ENCODE data around the gene SLC26A2.

The SLC26A2 gene

GRCh38 chr5:149944666-149945065, 15.9 kb upstream of the SLC26A2 start, which contains the start of gene PDE6A:
Gene PDE6A (minus strand): TSS chr5:149944793. CDS start chr5:149944673, 120 bp downstream.
- Histone ChIP-seq H3K9me3 (ENCODE audit: insufficient read depth, low read length) (no peaks in the 10 kb centered on the region), H3K27me3 (ENCODE audit: insufficient read depth, insufficient read length) (no peaks in the 10 kb centered on the region), H3K36me3 (ENCODE audit: insufficient read depth, insufficient read length, low read length) (no peaks in the 10 kb centered on the region), H3K9ac (ENCODE audit: insufficient read length, low read depth) (no peak within 1 kb of the TSS), H3K4me3 (ENCODE audit: insufficient read length, low read depth) (no peak within 1 kb of the TSS), H3K4me1 (ENCODE audit: insufficient read depth, insufficient read length) (no peaks in the 10 kb centered on the region)
- no peak for DNase-seq (ENCODE audit: low read depth, low spot score)
- TF ChIP-seq YY1 (IDR thresholded peaks at IDR 0.05; ENCODE audit: insufficient read depth, insufficient read length) (no peak), SUZ12 (IDR thresholded peaks at IDR 0.05; ENCODE audit: extremely low read depth, insufficient read depth, insufficient read length) (no peak), ZNF274 (IDR thresholded peaks at IDR 0.05; ENCODE audit: low read depth, low read length) (no peak)

DNA sequence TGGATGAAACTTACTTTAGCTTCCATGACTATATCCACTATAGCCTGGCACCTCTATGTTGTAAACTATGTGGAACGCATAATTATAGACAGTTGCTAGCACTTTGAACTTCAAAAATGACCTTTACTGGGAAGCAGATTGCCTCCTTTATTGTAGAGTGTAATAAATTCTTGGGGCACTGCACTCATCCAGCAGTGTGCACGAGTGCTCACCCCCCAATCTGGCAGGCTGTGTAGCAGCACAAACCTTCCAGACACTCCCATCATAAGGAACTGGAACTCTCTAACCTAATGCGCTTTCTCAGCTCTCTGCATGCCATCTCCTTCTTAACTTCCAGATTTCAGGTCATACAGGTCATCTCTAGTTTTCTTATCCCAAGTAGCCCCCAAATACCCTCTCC, 14.4 kb upstream of the SLC26A2 start:
- no peak for TF ChIP-seq SUZ12 (IDR thresholded peaks at IDR 0.05; ENCODE audit: extremely low read depth, insufficient read depth, insufficient read length)
- TF ChIP-seq YY1 (IDR thresholded peaks at IDR 0.05; ENCODE audit: insufficient read depth, insufficient read length) = no peak
- no peak for TF ChIP-seq ZNF274 (IDR thresholded peaks at IDR 0.05; ENCODE audit: low read depth, low read length)
- DNase-seq (ENCODE audit: low read depth, low spot score) = no peak

GRCh38 chr5:149948993-149949392, 11.6 kb upstream of the SLC26A2 start:
- TF ChIP-seq SUZ12 (IDR thresholded peaks at IDR 0.05; ENCODE audit: extremely low read depth, insufficient read depth, insufficient read length) = no peak
- TF ChIP-seq YY1 (IDR thresholded peaks at IDR 0.05; ENCODE audit: insufficient read depth, insufficient read length) = no peak
- TF ChIP-seq ZNF274 (IDR thresholded peaks at IDR 0.05; ENCODE audit: low read depth, low read length) = no peak
- no peak overlapping the region for H3K4me3 ChIP-seq (ENCODE audit: insufficient read length, low read depth)

More for the DNA sequence above, 14.4 kb upstream of the SLC26A2 start:
- Histone ChIP-seq H3K9ac (ENCODE audit: insufficient read length, low read depth) (no peak overlapping the region), H3K36me3 (ENCODE audit: insufficient read depth, insufficient read length, low read length) (no peaks in the 10 kb centered on the region), H3K4me3 (ENCODE audit: insufficient read length, low read depth) (no peak overlapping the region), H3K9me3 (ENCODE audit: insufficient read depth, low read length) (no peaks in the 10 kb centered on the region), H3K4me1 (ENCODE audit: insufficient read depth, insufficient read length) (no peaks in the 10 kb centered on the region), H3K27me3 (ENCODE audit: insufficient read depth, insufficient read length) (no peaks in the 10 kb centered on the region)

GRCh38 chr5:149951138-149951749, 9.3 kb upstream of the SLC26A2 start:
- Histone ChIP-seq H3K4me3 (ENCODE audit: insufficient read length, low read depth) (no peak overlapping the region), H3K36me3 (ENCODE audit: insufficient read depth, insufficient read length, low read length) (no peaks in the 10 kb centered on the region), H3K9ac (ENCODE audit: insufficient read length, low read depth) (no peak overlapping the region), H3K27me3 (ENCODE audit: insufficient read depth, insufficient read length) (no peaks in the 10 kb centered on the region), H3K4me1 (ENCODE audit: insufficient read depth, insufficient read length) (no peaks in the 10 kb centered on the region), H3K9me3 (ENCODE audit: insufficient read depth, low read length) (no peaks in the 10 kb centered on the region)
- DNase-seq (ENCODE audit: low read depth, low spot score) = no peak
- TF ChIP-seq ZNF274 (IDR thresholded peaks at IDR 0.05; ENCODE audit: low read depth, low read length) (no peak), YY1 (IDR thresholded peaks at IDR 0.05; ENCODE audit: insufficient read depth, insufficient read length) (no peak)

More at GRCh38 chr5:149948993-149949392, 11.6 kb upstream of the SLC26A2 start:
- H3K9me3 ChIP-seq (ENCODE audit: insufficient read depth, low read length) = no peaks in the 10 kb centered on the region
- H3K4me1 ChIP-seq (ENCODE audit: insufficient read depth, insufficient read length) = no peaks in the 10 kb centered on the region
- no peaks in the 10 kb centered on the region for H3K36me3 ChIP-seq (ENCODE audit: insufficient read depth, insufficient read length, low read length)
- no peaks in the 10 kb centered on the region for H3K27me3 ChIP-seq (ENCODE audit: insufficient read depth, insufficient read length)
- DNase-seq (ENCODE audit: low read depth, low spot score) = no peak
- H3K9ac ChIP-seq (ENCODE audit: insufficient read length, low read depth) = no peak overlapping the region

DNA sequence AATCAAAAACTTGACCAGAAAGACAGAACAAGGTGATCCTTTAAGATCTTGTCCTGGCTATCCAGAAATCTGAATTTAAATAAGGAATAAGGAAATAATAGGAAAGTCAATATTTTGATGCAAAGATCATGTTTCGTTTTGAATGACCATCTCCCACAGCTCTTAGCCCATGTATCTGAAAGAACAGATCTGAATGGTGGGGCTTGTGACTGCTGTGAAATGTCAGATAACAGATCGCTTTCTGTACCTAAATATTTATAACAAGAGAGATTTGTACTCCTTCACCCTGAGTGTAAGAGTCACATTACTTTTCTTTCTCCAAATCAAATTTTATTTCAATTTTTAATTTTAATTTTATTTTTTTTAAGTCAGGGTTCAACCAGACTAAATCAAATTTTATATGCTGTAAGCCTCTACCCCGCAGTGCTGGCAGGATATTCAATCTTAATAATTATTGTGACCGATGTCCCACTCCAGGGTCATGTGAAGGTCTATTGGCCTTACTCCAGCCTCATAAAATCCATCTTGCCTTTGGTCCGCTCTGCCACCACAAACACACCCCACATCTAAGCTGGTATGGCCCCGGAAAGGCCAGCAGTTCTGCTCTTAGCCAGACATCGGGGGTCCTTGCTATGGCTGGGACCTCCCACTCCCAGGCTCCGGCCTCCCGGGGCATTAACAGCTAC, 7.0 kb upstream of the SLC26A2 start:
- Histone ChIP-seq H3K4me1 (ENCODE audit: insufficient read depth, insufficient read length) (no peaks in the 10 kb centered on the region), H3K36me3 (ENCODE audit: insufficient read depth, insufficient read length, low read length) (no peaks in the 10 kb centered on the region), H3K27me3 (ENCODE audit: insufficient read depth, insufficient read length) (no peaks in the 10 kb centered on the region), H3K9me3 (ENCODE audit: insufficient read depth, low read length) (no peaks in the 10 kb centered on the region), H3K4me3 (ENCODE audit: insufficient read length, low read depth) (no peak overlapping the region), H3K9ac (ENCODE audit: insufficient read length, low read depth) (no peak overlapping the region)
- no peak for TF ChIP-seq YY1 (IDR thresholded peaks at IDR 0.05; ENCODE audit: insufficient read depth, insufficient read length)
- no peak for TF ChIP-seq SUZ12 (IDR thresholded peaks at IDR 0.05; ENCODE audit: extremely low read depth, insufficient read depth, insufficient read length)
- TF ChIP-seq ZNF274 (IDR thresholded peaks at IDR 0.05; ENCODE audit: low read depth, low read length) = no peak
- no peak for DNase-seq (ENCODE audit: low read depth, low spot score)

- no peak for DNase-seq (ENCODE audit: low read depth, low spot score)
- Histone ChIP-seq H3K4me1 (ENCODE audit: insufficient read depth, insufficient read length) (no peaks in the 10 kb centered on the region), H3K9ac (ENCODE audit: insufficient read length, low read depth) (no peak overlapping the region), H3K36me3 (ENCODE audit: insufficient read depth, insufficient read length, low read length) (no peaks in the 10 kb centered on the region), H3K27me3 (ENCODE audit: insufficient read depth, insufficient read length) (no peaks in the 10 kb centered on the region), H3K4me3 (ENCODE audit: insufficient read length, low read depth) (no peak overlapping the region), H3K9me3 (ENCODE audit: insufficient read depth, low read length) (no peaks in the 10 kb centered on the region)
- TF ChIP-seq SUZ12 (IDR thresholded peaks at IDR 0.05; ENCODE audit: extremely low read depth, insufficient read depth, insufficient read length) (no peak), ZNF274 (IDR thresholded peaks at IDR 0.05; ENCODE audit: low read depth, low read length) (no peak), YY1 (IDR thresholded peaks at IDR 0.05; ENCODE audit: insufficient read depth, insufficient read length) (no peak)
These were observed 5.8 kb upstream of the SLC26A2 start for GRCh38 chr5:149954798-149955197.

DNA sequence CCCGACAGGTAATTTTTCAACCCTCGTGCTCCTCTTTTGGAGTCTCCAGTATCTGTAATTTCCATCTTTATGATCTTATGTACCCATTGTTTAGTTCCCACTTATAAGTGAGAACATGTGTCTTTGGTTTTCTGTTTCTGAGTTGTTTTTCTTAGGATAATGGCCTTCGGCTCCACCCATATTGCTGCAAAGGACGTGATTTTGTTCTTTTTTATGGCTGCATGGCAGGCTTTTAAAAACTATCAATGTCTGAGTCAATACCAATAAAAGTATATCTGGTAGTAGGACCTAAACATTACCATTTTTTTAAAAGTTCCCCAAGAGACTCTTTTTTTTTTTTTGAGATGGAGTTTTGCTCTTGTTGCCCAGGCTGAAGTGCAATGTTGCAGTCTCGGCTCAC, 3.9 kb upstream of the SLC26A2 start:
- no peak overlapping the region for H3K9ac ChIP-seq (ENCODE audit: insufficient read length, low read depth)
- DNase-seq (ENCODE audit: low read depth, low spot score) = no peak
- H3K36me3 ChIP-seq (ENCODE audit: insufficient read depth, insufficient read length, low read length) = no peaks in the 10 kb centered on the region
- H3K4me3 ChIP-seq (ENCODE audit: insufficient read length, low read depth) = no peak overlapping the region
- H3K9me3 ChIP-seq (ENCODE audit: insufficient read depth, low read length) = no peaks in the 10 kb centered on the region
- H3K4me1 ChIP-seq (ENCODE audit: insufficient read depth, insufficient read length) = no peaks in the 10 kb centered on the region
- H3K27me3 ChIP-seq (ENCODE audit: insufficient read depth, insufficient read length) = no peaks in the 10 kb centered on the region
- no peak for TF ChIP-seq YY1 (IDR thresholded peaks at IDR 0.05; ENCODE audit: insufficient read depth, insufficient read length)
- no peak for TF ChIP-seq SUZ12 (IDR thresholded peaks at IDR 0.05; ENCODE audit: extremely low read depth, insufficient read depth, insufficient read length)
- TF ChIP-seq ZNF274 (IDR thresholded peaks at IDR 0.05; ENCODE audit: low read depth, low read length) = no peak
